HepG2 (cell line): ENCODE measurements around the gene DCTN2. TPM values are rescaled to one million over a fixed set of nuclear protein-coding genes. Genes with fewer than 3 reads are reported as not detected.

ENCODE experiments used
- ADNP ChIP-seq: sonication (generic); formaldehyde crosslinking; IDR thresholded peaks from 2 replicates; pipeline ENCODE4 v1.4.0; 2020; ENCODE audit warnings: missing genetic modification reagents
- ERF ChIP-seq: IDR thresholded peaks from 2 replicates; pipeline ENCODE4 v1.6.1; 2018; ENCODE audit warnings: missing biosample characterization, missing genetic modification reagents
- FOSL2 ChIP-seq: sonication (generic); formaldehyde crosslinking; IDR thresholded peaks from 2 replicates; pipeline ENCODE4 v1.4.0; 2020; ENCODE audit warnings: missing genetic modification reagents
- GLI4 ChIP-seq: sonication (generic); formaldehyde crosslinking; IDR thresholded peaks from 2 replicates; pipeline ENCODE4 v1.5.1; 2020; ENCODE audit warnings: missing genetic modification reagents, mild to moderate bottlenecking, moderate library complexity, borderline replicate concordance
- HINFP ChIP-seq: sonication (generic); formaldehyde crosslinking; IDR thresholded peaks from 2 replicates; pipeline ENCODE4 v1.4.0; 2020; ENCODE audit warnings: low read depth, mild to moderate bottlenecking, missing genetic modification reagents
- HNRNPLL ChIP-seq: fragments of 200-400 bp; formaldehyde crosslinking; IDR thresholded peaks from 2 replicates; pipeline ENCODE4 v1.6.1; 2017; ENCODE audit warnings: mild to moderate bottlenecking, low read depth, low read length; ENCODE audit not compliant: poor library complexity, severe bottlenecking
- JARID2 ChIP-seq: sonication (generic); formaldehyde crosslinking; IDR thresholded peaks from 2 replicates; pipeline ENCODE4 v1.8.1; 2023; ENCODE audit warnings: missing genetic modification reagents, inconsistent platforms; ENCODE audit not compliant: insufficient replicate concordance
- LCORL ChIP-seq, 2 experiments: fragments of 450-650 bp in 1 of 2; sonication (generic) in 1 of 2; formaldehyde crosslinking in 1 of 2; IDR thresholded peaks; 2 replicates each; pipeline versions ENCODE4 v1.5.0 to v1.6.1; 2017 to 2020; ENCODE audit warnings: antibody characterized with exemption in 1 of 2, missing genetic modification reagents in 1 of 2
- MEF2D ChIP-seq: sonication (generic); formaldehyde crosslinking; IDR thresholded peaks from 2 replicates; pipeline ENCODE4 v1.5.1; 2020; ENCODE audit warnings: mild to moderate bottlenecking, missing genetic modification reagents
- RBAK ChIP-seq: sonication (generic); formaldehyde crosslinking; IDR thresholded peaks from 2 replicates; pipeline ENCODE4 v1.5.1; 2020; ENCODE audit warnings: mild to moderate bottlenecking, missing genetic modification reagents
- RBM22 ChIP-seq: fragments of 200-400 bp; formaldehyde crosslinking; optimal IDR thresholded peaks from 2 replicates; pipeline ENCODE3; 2017; ENCODE audit warnings: mild to moderate bottlenecking, low read length, moderate library complexity
- REPIN1 ChIP-seq: sonication (generic); formaldehyde crosslinking; IDR thresholded peaks from 2 replicates; pipeline ENCODE4 v1.8.0; 2022; ENCODE audit warnings: missing genetic modification reagents, low read depth, mild to moderate bottlenecking, borderline replicate concordance
- SP4 ChIP-seq: sonication (generic); formaldehyde crosslinking; IDR thresholded peaks from 2 replicates; pipeline ENCODE4 v1.8.1; 2023; ENCODE audit warnings: mild to moderate bottlenecking, missing genetic modification reagents
- TP53 ChIP-seq: sonication (generic); formaldehyde crosslinking; conservative IDR thresholded peaks from 2 replicates; pipeline ENCODE4 v1.4.0; 2020; ENCODE audit warnings: missing genetic modification reagents
- ZKSCAN8 ChIP-seq: IDR thresholded peaks from 2 replicates; pipeline ENCODE4 v1.6.1; 2016; ENCODE audit warnings: borderline replicate concordance, missing genetic modification reagents, missing compliant biosample characterization
- ZNF441 ChIP-seq: sonication (generic); formaldehyde crosslinking; IDR thresholded peaks from 2 replicates; pipeline ENCODE4 v1.7.0; 2021; ENCODE audit warnings: missing genetic modification reagents, borderline replicate concordance
- ZNF687 ChIP-seq: sonication (generic); formaldehyde crosslinking; IDR thresholded peaks from 2 replicates; pipeline ENCODE4 v1.5.1; 2020; ENCODE audit warnings: mild to moderate bottlenecking, missing genetic modification reagents, moderate library complexity
- ZSCAN31 ChIP-seq: sonication (generic); formaldehyde crosslinking; IDR thresholded peaks from 2 replicates; pipeline ENCODE4 v1.5.0; 2020; ENCODE audit warnings: low read depth, mild to moderate bottlenecking, missing genetic modification reagents
- polyA plus RNA-seq, 8 experiments: library from polyadenylated mRNA; depleted of rRNA in 3 of 8; stranded (reverse) in 7 of 8; unstranded in 1 of 8; fragments of >200 nt; fragmentation: Illumina TruSeq in 4 of 8; extraction: Trizol in 4 of 8; gene quantifications; 2 replicates each; pipeline versions ENCODE4 v1.2.1 to v1.2.3, GENCODE V29; 2011 to 2016; ENCODE audit warnings: low read depth in 4 of 8, missing spikeins in 1 of 8, mixed read lengths in 1 of 8; ENCODE audit not compliant: insufficient read depth in 1 of 8
- total RNA-seq, 5 experiments: library from RNA; depleted of rRNA; stranded (reverse); fragments of >200 nt; fragmentation: Illumina TruSeq; extraction: Trizol; gene quantifications; 2 replicates each; pipeline ENCODE4 v1.2.3, GENCODE V29; 2016; ENCODE audit warnings: low read depth in 1 of 5
- TF ChIP-seq, protein P1 (sequence below): sonication (generic); formaldehyde crosslinking; IDR thresholded peaks from 2 replicates; pipeline ENCODE4 v1.5.0; 2020; ENCODE audit warnings: mild to moderate bottlenecking, missing genetic modification reagents, moderate library complexity
- TF ChIP-seq, protein P2 (sequence below): sonication (generic); formaldehyde crosslinking; IDR thresholded peaks from 2 replicates; pipeline ENCODE4 v1.4.0; 2020; ENCODE audit warnings: mild to moderate bottlenecking, missing genetic modification reagents, borderline replicate concordance

The DCTN2 gene
- total and polyA plus RNA-seq, 2 of the 13 experiments (the other 11 are each of a cell fraction or from before 2014, with no cell fraction given) = 72.0 to 77.4 TPM

DNA sequence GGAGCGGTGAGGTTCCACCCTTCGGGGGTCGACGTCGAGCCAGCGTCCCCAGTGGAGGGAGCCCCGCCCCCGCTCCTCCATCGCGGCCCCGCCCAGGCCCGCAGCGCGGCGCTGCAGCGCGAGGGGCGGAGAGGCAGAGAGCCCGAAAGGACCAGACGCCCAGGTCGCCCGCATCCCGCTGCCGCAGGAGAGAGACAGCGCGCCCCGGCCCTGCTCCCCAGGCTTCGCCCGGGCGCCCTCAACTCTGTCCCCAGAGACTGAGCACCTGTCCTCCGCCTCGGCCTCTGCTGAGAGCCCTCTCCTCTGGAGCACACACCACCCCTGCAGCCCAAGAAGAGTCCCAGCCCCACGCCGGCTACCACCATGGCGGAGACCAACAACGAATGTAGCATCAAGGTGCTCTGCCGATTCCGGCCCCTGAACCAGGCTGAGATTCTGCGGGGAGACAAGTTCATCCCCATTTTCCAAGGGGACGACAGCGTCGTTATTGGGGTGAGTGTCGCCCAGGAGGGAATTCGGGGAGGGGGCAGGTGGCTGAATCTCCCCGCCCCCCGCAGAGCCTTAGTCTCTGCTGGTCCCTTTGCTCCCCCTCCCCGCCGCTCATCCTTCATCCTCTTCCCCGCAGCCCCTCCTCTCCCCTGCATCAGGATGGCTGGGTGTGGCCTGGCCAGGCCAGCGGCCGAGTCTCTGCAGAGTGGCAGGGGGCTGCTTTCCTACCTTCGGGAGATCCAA, 3.1 kb upstream of the DCTN2 start, which contains the start of gene KIF5A (continued):
- TF ChIP-seq ZNF441 (no peak), ERF (no peak), MEF2D (CRISPR knock-in tag) (no peak), FOSL2 (0 out of 2 replicates have a peak, but pooled peaks have one; percentile 24), LCORL (IDR thresholded peaks at IDR 0.05) (no peak), LCORL (CRISPR knock-in tag; IDR thresholded peaks at IDR 0.05) (0 out of 2 replicates have a peak, but pooled peaks have one; percentile 25), ZSCAN31 (CRISPR knock-in tag) (no peak), RBAK (CRISPR knock-in tag) (no peak), GLI4 (CRISPR knock-in tag) (no peak), ADNP (CRISPR knock-in tag) (no peak), RBM22 (no peak), SP4 (CRISPR knock-in tag) (no peak), ZNF687 (peak; percentile 65), REPIN1 (CRISPR knock-in tag) (no peak), HINFP (CRISPR knock-in tag) (no peak), ZKSCAN8 (CRISPR knock-in tag) (no peak), TP53 (CRISPR knock-in tag) (no peak), HNRNPLL (peak; percentile 29), JARID2 (CRISPR knock-in tag) (no peak)
- TF ChIP-seq, protein P1, sequence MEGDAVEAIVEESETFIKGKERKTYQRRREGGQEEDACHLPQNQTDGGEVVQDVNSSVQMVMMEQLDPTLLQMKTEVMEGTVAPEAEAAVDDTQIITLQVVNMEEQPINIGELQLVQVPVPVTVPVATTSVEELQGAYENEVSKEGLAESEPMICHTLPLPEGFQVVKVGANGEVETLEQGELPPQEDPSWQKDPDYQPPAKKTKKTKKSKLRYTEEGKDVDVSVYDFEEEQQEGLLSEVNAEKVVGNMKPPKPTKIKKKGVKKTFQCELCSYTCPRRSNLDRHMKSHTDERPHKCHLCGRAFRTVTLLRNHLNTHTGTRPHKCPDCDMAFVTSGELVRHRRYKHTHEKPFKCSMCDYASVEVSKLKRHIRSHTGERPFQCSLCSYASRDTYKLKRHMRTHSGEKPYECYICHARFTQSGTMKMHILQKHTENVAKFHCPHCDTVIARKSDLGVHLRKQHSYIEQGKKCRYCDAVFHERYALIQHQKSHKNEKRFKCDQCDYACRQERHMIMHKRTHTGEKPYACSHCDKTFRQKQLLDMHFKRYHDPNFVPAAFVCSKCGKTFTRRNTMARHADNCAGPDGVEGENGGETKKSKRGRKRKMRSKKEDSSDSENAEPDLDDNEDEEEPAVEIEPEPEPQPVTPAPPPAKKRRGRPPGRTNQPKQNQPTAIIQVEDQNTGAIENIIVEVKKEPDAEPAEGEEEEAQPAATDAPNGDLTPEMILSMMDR (CRISPR knock-in tag) = peak; percentile 53
- TF ChIP-seq, protein P2, sequence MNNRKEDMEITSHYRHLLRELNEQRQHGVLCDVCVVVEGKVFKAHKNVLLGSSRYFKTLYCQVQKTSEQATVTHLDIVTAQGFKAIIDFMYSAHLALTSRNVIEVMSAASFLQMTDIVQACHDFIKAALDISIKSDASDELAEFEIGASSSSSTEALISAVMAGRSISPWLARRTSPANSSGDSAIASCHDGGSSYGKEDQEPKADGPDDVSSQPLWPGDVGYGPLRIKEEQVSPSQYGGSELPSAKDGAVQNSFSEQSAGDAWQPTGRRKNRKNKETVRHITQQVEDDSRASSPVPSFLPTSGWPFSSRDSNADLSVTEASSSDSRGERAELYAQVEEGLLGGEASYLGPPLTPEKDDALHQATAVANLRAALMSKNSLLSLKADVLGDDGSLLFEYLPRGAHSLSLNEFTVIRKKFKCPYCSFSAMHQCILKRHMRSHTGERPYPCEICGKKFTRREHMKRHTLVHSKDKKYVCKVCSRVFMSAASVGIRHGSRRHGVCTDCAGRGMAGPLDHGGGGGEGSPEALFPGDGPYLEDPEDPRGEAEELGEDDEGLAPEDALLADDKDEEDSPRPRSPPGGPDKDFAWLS = no peak
